Vagina (tissue), 1 donor: ENCODE results near the gene NUP153. TPM values are rescaled to one million over a fixed set of nuclear protein-coding genes. Genes with fewer than 3 reads are reported as not detected.

Experiments
- small RNA-seq: library from RNA; depleted of rRNA; stranded (forward); fragments of <200 nt; gene quantifications from one replicate; pipeline ENCODE3, GENCODE V24; 2016
- total RNA-seq: library from RNA; depleted of rRNA; stranded (reverse); fragments of >200 nt; gene quantifications from one replicate; pipeline ENCODE4 v1.2.3, GENCODE V29; 2016

Gene NUP153
- total RNA-seq, 1 donor from 2014 or later = 44.0 TPM

Small RNA genes lying within 50 kb of the gene (small RNA-seq; reads per million reads assigned to genes)
- gene RF00019 (not detected), gene RNA5SP204 (1.9 reads per million, percentile 56 among the genes with 10 or more reads in this experiment), gene RNU6-190P (not detected), gene SUMO2P13 (not detected)

Other genes starting within 250 kb of the NUP153 start
- gene FAM8A1, start 106.6 kb downstream of the NUP153 start, total RNA-seq = 28.7 TPM